ENCODE results near the gene LOXL1. TPM values are rescaled to one million over a fixed set of nuclear protein-coding genes. Genes with fewer than 3 reads are reported as not detected.

Gene LOXL1
- total and polyA plus RNA-seq, 2 donors (not counting 1 experiment from before 2014, with no cell fraction given), result 0.21 to 0.49 TPM

DNA sequence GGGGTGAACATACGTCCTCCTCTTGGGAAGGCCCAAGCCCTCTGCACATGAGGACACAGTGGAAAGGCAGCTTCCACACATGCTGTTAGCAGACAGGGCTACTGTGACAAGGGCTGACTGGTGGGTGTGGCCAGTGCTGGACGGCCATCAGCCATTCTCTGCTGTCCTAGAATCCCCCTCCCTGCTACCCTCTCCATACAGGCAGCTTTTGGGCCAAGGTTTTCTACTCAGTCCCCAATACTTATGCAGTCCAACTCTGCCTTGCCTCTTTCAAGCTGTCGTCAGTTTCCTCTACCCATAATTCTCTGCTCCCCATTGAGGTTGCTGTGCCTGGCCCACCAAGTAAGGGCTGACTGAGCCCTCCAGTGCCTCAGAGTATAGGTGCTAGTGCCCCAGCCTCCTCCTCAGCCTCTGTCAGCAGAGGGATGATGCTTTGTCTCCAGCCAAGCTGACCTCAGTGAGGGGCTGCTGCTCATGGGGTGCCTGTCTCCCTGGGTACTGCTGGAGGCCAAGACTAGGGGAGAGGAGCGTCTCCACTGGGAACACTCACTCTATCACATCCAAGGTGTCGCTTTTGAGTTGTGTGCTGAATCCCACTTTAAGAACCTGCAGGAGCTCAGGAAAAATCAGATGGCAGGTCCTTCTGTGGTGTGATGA lies 2.8 kb downstream of the LOXL1 start:
- H3K9ac ChIP-seq (ENCODE audit: low read length), result no peak overlapping the region
- H3K27me3 ChIP-seq (replicated peaks in 1 of 4; ENCODE audit: control extremely low read depth in 1 of 4, control insufficient read depth in 3 of 4, insufficient read depth in 4 of 4, low read length in 3 of 4), result peaks cover 0 to 62% (median 16%) of the 10 kb centered on the region in 4 experiments
- no peak for TF ChIP-seq EZH2 (IDR thresholded peaks at IDR 0.05; ENCODE audit: borderline replicate concordance, insufficient read depth, low read depth, low read length, poor library complexity, severe bottlenecking)
- TF ChIP-seq, protein P1, sequence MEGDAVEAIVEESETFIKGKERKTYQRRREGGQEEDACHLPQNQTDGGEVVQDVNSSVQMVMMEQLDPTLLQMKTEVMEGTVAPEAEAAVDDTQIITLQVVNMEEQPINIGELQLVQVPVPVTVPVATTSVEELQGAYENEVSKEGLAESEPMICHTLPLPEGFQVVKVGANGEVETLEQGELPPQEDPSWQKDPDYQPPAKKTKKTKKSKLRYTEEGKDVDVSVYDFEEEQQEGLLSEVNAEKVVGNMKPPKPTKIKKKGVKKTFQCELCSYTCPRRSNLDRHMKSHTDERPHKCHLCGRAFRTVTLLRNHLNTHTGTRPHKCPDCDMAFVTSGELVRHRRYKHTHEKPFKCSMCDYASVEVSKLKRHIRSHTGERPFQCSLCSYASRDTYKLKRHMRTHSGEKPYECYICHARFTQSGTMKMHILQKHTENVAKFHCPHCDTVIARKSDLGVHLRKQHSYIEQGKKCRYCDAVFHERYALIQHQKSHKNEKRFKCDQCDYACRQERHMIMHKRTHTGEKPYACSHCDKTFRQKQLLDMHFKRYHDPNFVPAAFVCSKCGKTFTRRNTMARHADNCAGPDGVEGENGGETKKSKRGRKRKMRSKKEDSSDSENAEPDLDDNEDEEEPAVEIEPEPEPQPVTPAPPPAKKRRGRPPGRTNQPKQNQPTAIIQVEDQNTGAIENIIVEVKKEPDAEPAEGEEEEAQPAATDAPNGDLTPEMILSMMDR (IDR thresholded peaks at IDR 0.05), result no peak
- ATAC-seq (ENCODE audit: low read depth), result no peak
- H3K4me3 ChIP-seq (ENCODE audit: control extremely low read depth in 1 of 5, extremely low read depth in 1 of 5, insufficient read depth in 1 of 5, low read depth in 2 of 5, low read length in 4 of 5), result no peak overlapping the region
- peak overlapping the region; percentile 35 for H3K4me3 Mint-ChIP-seq
- peaks cover 0 to 5% (median 0%) of the 10 kb centered on the region in 3 donors for H3K9me3 ChIP-seq (ENCODE audit: control extremely low read depth in 1 of 3, control insufficient read depth in 2 of 3, insufficient read depth in 1 of 3, low read length in 2 of 3)
- no peak overlapping the region for H3K4me2 ChIP-seq (replicated peaks; ENCODE audit: low read depth, low read length, poor library complexity, severe bottlenecking)
- CTCF ChIA-PET, result no interaction called here
- H3K9me3 Mint-ChIP-seq (ENCODE audit: insufficient read depth), result no peaks in the 10 kb centered on the region
- no peak overlapping the region for H2AFZ ChIP-seq (ENCODE audit: insufficient read depth, low read depth, low read length, poor library complexity, severe bottlenecking)
- H3K4me1 Mint-ChIP-seq, result peaks cover 7% of the 10 kb centered on the region
- intact Hi-C loops (cut with micrococcal nuclease), result no loop called here
- H4K20me1 ChIP-seq (ENCODE audit: control insufficient read depth, insufficient read depth, low read length, poor library complexity, severe bottlenecking), result no peaks in the 10 kb centered on the region
- POLR2A ChIA-PET, result no interaction called here
- no peak overlapping the region for H3K27ac ChIP-seq (ENCODE audit: low read length in 2 of 2)
- no peaks in the 10 kb centered on the region for H3K79me2 ChIP-seq (ENCODE audit: control insufficient read depth, insufficient read depth, low read length)
- H3K4me1 ChIP-seq (ENCODE audit: control insufficient read depth in 2 of 2, insufficient read depth in 2 of 2, low read length in 2 of 2), result peaks cover 6 to 11% of the 10 kb centered on the region in 2 donors
- no peaks in the 10 kb centered on the region for H3K36me3 ChIP-seq (replicated peaks in 1 of 2; ENCODE audit: control extremely low read depth in 1 of 2, control insufficient read depth in 1 of 2, extremely low read depth in 1 of 2, insufficient read depth in 2 of 2, low read length in 1 of 2)
- 74% methylated on average over 3 of the region's 5 CpGs for WGBS (ENCODE audit: insufficient coverage)
- no peak overlapping the region for H3K27ac Mint-ChIP-seq
- no peak for DNase-seq
- H3K27me3 Mint-ChIP-seq, result peaks cover 31% of the 10 kb centered on the region

DNA sequence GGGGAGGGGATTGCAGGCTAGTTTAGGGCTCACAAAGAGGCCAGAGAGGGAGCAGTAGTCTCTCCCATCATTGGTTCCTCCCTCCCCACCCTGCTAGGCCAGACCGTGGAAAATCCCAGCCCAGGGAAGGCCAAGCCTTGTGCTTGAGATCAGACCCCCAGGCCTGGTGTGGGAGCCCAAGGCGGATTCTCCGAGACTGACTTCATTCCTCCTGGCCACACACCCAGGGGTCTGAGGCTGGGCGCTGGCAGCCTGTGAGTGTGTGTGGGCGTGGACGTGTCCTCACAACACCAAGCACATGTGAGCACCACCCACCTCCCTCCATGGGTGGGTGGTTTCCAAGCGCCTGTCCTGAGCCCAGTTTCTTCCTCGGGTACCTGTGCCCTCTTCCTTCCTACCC lies 4.1 kb downstream of the LOXL1 start:
- DNase-seq, result no peak
- POLR2A ChIA-PET, result no interaction called here

More for the DNA sequence above, 4.1 kb downstream of the LOXL1 start:
- peaks cover 0 to 5% (median 0%) of the 10 kb centered on the region in 3 donors for H3K9me3 ChIP-seq (ENCODE audit: control extremely low read depth in 1 of 3, control insufficient read depth in 2 of 3, insufficient read depth in 1 of 3, low read length in 2 of 3)
- WGBS (ENCODE audit: insufficient coverage), result 80% methylated on average over 7 of the region's 8 CpGs
- H4K20me1 ChIP-seq (ENCODE audit: control insufficient read depth, insufficient read depth, low read length, poor library complexity, severe bottlenecking), result no peaks in the 10 kb centered on the region
- Mint-ChIP-seq H3K27me3 (peaks cover 42% of the 10 kb centered on the region), H3K9me3 (ENCODE audit: insufficient read depth) (no peaks in the 10 kb centered on the region), H3K27ac (no peak overlapping the region), H3K4me1 (peaks cover 7% of the 10 kb centered on the region), H3K4me3 (no peak overlapping the region)
- CTCF ChIA-PET, result no interaction called here
- peaks cover 6 to 11% of the 10 kb centered on the region in 2 donors for H3K4me1 ChIP-seq (ENCODE audit: control insufficient read depth in 2 of 2, insufficient read depth in 2 of 2, low read length in 2 of 2)
- no peak for ATAC-seq (ENCODE audit: low read depth)
- H3K4me2 ChIP-seq (replicated peaks; ENCODE audit: low read depth, low read length, poor library complexity, severe bottlenecking), result no peak overlapping the region
- no peak overlapping the region for H2AFZ ChIP-seq (ENCODE audit: insufficient read depth, low read depth, low read length, poor library complexity, severe bottlenecking)
- no peaks in the 10 kb centered on the region for H3K79me2 ChIP-seq (ENCODE audit: control insufficient read depth, insufficient read depth, low read length)
- H3K4me3 ChIP-seq (ENCODE audit: control extremely low read depth in 1 of 5, extremely low read depth in 1 of 5, insufficient read depth in 1 of 5, low read depth in 2 of 5, low read length in 4 of 5), result no peak overlapping the region
- no peak overlapping the region for H3K27ac ChIP-seq (ENCODE audit: low read length in 2 of 2)
- no peaks in the 10 kb centered on the region for H3K36me3 ChIP-seq (replicated peaks in 1 of 2; ENCODE audit: control extremely low read depth in 1 of 2, control insufficient read depth in 1 of 2, extremely low read depth in 1 of 2, insufficient read depth in 2 of 2, low read length in 1 of 2)
- intact Hi-C loops (cut with micrococcal nuclease), result no loop called here
- TF ChIP-seq EZH2 (IDR thresholded peaks at IDR 0.05; ENCODE audit: borderline replicate concordance, insufficient read depth, low read depth, low read length, poor library complexity, severe bottlenecking), result no peak
- TF ChIP-seq, protein P1 (IDR thresholded peaks at IDR 0.05), result no peak
- peaks cover 0 to 62% (median 16%) of the 10 kb centered on the region in 4 experiments for H3K27me3 ChIP-seq (replicated peaks in 1 of 4; ENCODE audit: control extremely low read depth in 1 of 4, control insufficient read depth in 3 of 4, insufficient read depth in 4 of 4, low read length in 3 of 4)
- no peak overlapping the region for H3K9ac ChIP-seq (ENCODE audit: low read length)

Data from B cell (primary cell).